IMR-90 (cell line): ENCODE measurements around the gene CEACAM20. TPM values are rescaled to one million over a fixed set of nuclear protein-coding genes. Genes with fewer than 3 reads are reported as not detected.
A peak's percentile ranks its signal among the peaks of the same experiment; 100 is the strongest.

Experiments
- ATAC-seq: fragments of 200-7000 bp; cut with Tn5 transposase; 2 replicates; pipeline ENCODE4 v1.9.1; 2020; ENCODE audit warnings: low read depth, mild to moderate bottlenecking, moderate library complexity
- BruUV-seq: library from RNA; stranded (reverse); fragments of 400-500 nt; replicated peaks from 2 replicates; lab custom pipeline; 2021; lab: Mats Ljungman, UMichigan
- CTCF ChIA-PET: fragments of 300-600 bp; formaldehyde crosslinking; extraction: SDS; loops from one replicate; lab custom pipeline; 2021; ENCODE audit warnings: antibody characterized with exemption; lab: Yijun Ruan, JAX
- POLR2A ChIA-PET: fragments of 300-600 bp; sonication (Branson Sonifier 250); formaldehyde crosslinking; loops from one replicate; lab custom pipeline; 2022; ENCODE audit warnings: antibody characterized with exemption; ENCODE audit not compliant: unreplicated experiment; lab: Charles Lee
- DNase-seq: peaks from one replicate; pipeline ENCODE4 v3.0.0; 2013
- H2AFZ ChIP-seq: replicated peaks from 2 replicates; pipeline ENCODE3; 2013; ENCODE audit warnings: low read length, mild to moderate bottlenecking; ENCODE audit not compliant: poor library complexity
- H2AK5ac ChIP-seq: 2 replicates; pipeline ENCODE4 v1.6.1; 2013; ENCODE audit warnings: low read depth, low read length, inconsistent platforms
- H2AK9ac ChIP-seq: replicated peaks from 2 replicates; pipeline ENCODE3; 2013; ENCODE audit warnings: mild to moderate bottlenecking, low read depth, low read length, moderate library complexity; ENCODE audit not compliant: poor library complexity
- H2BK120ac ChIP-seq: 2 replicates; pipeline ENCODE4 v1.6.1; 2013; ENCODE audit warnings: low read depth, low read length, inconsistent platforms
- H2BK15ac ChIP-seq: 3 replicates; pipeline ENCODE4 v1.6.1; 2013; ENCODE audit warnings: low read depth, low read length, inconsistent platforms
- H2BK20ac ChIP-seq: 2 replicates; pipeline ENCODE4 v1.6.1; 2013; ENCODE audit warnings: low read depth, mild to moderate bottlenecking, inconsistent platforms, low read length, moderate library complexity
- H2BK5ac ChIP-seq: 2 replicates; pipeline ENCODE4 v1.6.1; 2013; ENCODE audit warnings: mild to moderate bottlenecking, low read depth, low read length, inconsistent platforms; ENCODE audit not compliant: poor library complexity, severe bottlenecking
- H3K14ac ChIP-seq: replicated peaks from 2 replicates; pipeline ENCODE4 v1.6.1; 2013; ENCODE audit warnings: low read depth, low read length, inconsistent platforms
- H3K18ac ChIP-seq: 2 replicates; pipeline ENCODE4 v1.6.1; 2013; ENCODE audit warnings: low read depth, low read length, control low read depth
- H3K23ac ChIP-seq: 2 replicates; pipeline ENCODE4 v1.6.1; 2013; ENCODE audit warnings: low read depth, low read length, inconsistent platforms
- H3K27ac ChIP-seq: 2 replicates; pipeline ENCODE4 v1.5.1; 2013; ENCODE audit warnings: mild to moderate bottlenecking, control low read depth, low read length; ENCODE audit not compliant: insufficient read depth
- H3K27me3 ChIP-seq: 2 replicates; pipeline ENCODE4 v1.6.1; 2013; ENCODE audit warnings: low read length; ENCODE audit not compliant: control insufficient read depth, insufficient read depth
- H3K36me3 ChIP-seq: 2 replicates; pipeline ENCODE4 v1.6.1; 2013; ENCODE audit warnings: low read length, mixed read lengths; ENCODE audit not compliant: control insufficient read depth, insufficient read depth
- H3K4ac ChIP-seq: 2 replicates; pipeline ENCODE4 v1.6.1; 2013; ENCODE audit warnings: low read depth, low read length, inconsistent platforms
- H3K4me1 ChIP-seq: 2 replicates; pipeline ENCODE4 v1.6.1; 2013; ENCODE audit warnings: low read length, mixed read lengths; ENCODE audit not compliant: control insufficient read depth, insufficient read depth
- H3K4me2 ChIP-seq: 2 replicates; pipeline ENCODE4 v1.6.1; 2013; ENCODE audit warnings: low read depth, mild to moderate bottlenecking, control low read depth, low read length, moderate library complexity
- H3K4me3 ChIP-seq: 2 replicates; pipeline ENCODE4 v1.5.1; 2013; ENCODE audit warnings: low read depth, mild to moderate bottlenecking, control low read depth, low read length, moderate library complexity; ENCODE audit not compliant: insufficient read depth
- H3K56ac ChIP-seq: 2 replicates; pipeline ENCODE4 v1.6.1; 2013; ENCODE audit warnings: low read length, inconsistent platforms; ENCODE audit not compliant: insufficient read depth; ENCODE audit errors: extremely low read depth
- H3K79me1 ChIP-seq, 2 experiments: 2 replicates each; pipeline ENCODE4 v1.6.1; 2013; ENCODE audit warnings: low read length in 2 of 2, inconsistent platforms in 1 of 2, low read depth in 1 of 2
- H3K9ac ChIP-seq: 2 replicates; pipeline ENCODE4 v1.6.1; 2013; ENCODE audit warnings: low read depth, low read length, control low read depth
- H3K9me1 ChIP-seq: 2 replicates; pipeline ENCODE4 v1.6.1; 2013; ENCODE audit warnings: low read length, inconsistent platforms; ENCODE audit not compliant: insufficient read depth
- H3K9me3 ChIP-seq: 2 replicates; pipeline ENCODE4 v1.6.1; 2013; ENCODE audit warnings: low read length; ENCODE audit not compliant: control insufficient read depth, insufficient read depth
- H4K20me1 ChIP-seq: 2 replicates; pipeline ENCODE4 v1.6.1; 2013; ENCODE audit warnings: low read length, inconsistent platforms; ENCODE audit not compliant: insufficient read depth
- H4K5ac ChIP-seq: 2 replicates; pipeline ENCODE4 v1.6.1; 2013; ENCODE audit warnings: mild to moderate bottlenecking, low read depth, low read length, control low read depth
- H4K8ac ChIP-seq, 2 experiments: 2 replicates each; pipeline ENCODE4 v1.6.1; 2013; ENCODE audit warnings: low read depth in 2 of 2, low read length in 2 of 2, control low read depth in 1 of 2, inconsistent platforms in 1 of 2
- H4K91ac ChIP-seq: 2 replicates; pipeline ENCODE4 v1.6.1; 2013; ENCODE audit warnings: low read depth, low read length, inconsistent platforms; ENCODE audit not compliant: insufficient read depth
- BHLHE40 ChIP-seq: fragments of 150-350 bp; IDR thresholded peaks from 2 replicates; pipeline ENCODE4 v1.6.1; 2016; ENCODE audit warnings: mild to moderate bottlenecking, low read depth, low read length
- CEBPB ChIP-seq: IDR thresholded peaks from 2 replicates; pipeline ENCODE4 v1.6.1; 2012; ENCODE audit warnings: low read depth, low read length, improper control_type of control experiment
- NFE2L2 ChIP-seq: fragments of 150-350 bp; IDR thresholded peaks from 2 replicates; pipeline ENCODE4 v1.6.1; 2016; ENCODE audit warnings: low read depth, mild to moderate bottlenecking, low read length
- POLR2A ChIP-seq: IDR thresholded peaks from 2 replicates; pipeline ENCODE4 v1.6.1; 2012; ENCODE audit warnings: mild to moderate bottlenecking, low read depth, low read length
- RFX5 ChIP-seq: IDR thresholded peaks from 2 replicates; pipeline ENCODE4 v1.8.0; 2012; ENCODE audit warnings: low read depth, mild to moderate bottlenecking, low read length, moderate library complexity
- SMC3 ChIP-seq: fragments of 150-350 bp; IDR thresholded peaks from 2 replicates; pipeline ENCODE4 v1.6.1; 2016; ENCODE audit warnings: low read depth, mild to moderate bottlenecking, antibody characterized with exemption, low read length, moderate library complexity
- WGBS, 2 experiments: methylation state at CpG; one replicate each; pipeline versions ENCODE4 v1.1.5 to v1.1.7; 2013; ENCODE audit warnings: missing lambda C conversion rate in 2 of 2; ENCODE audit not compliant: insufficient read length in 1 of 2; ENCODE audit errors: extremely low coverage in 2 of 2; 5-methylcytosine and 5-hydroxymethylcytosine counted together
- dilution Hi-C: fragments of 300-500 bp; cut with HindIII; formaldehyde crosslinking; loops from one replicate; pipeline ENCODE4 v1.14.3; 2018; ENCODE audit warnings: low sequenced_read_pairs; ENCODE audit not compliant: unreplicated experiment
- in situ Hi-C: fragments of 300-500 bp; cut with MboI; formaldehyde crosslinking; loops from 3 replicates; pipeline ENCODE4 v1.14.3; 2019; ENCODE audit warnings: low sequenced_read_pairs, inconsistent platforms, mixed read lengths
- intact Hi-C: fragments of 100-400 bp; cut with micrococcal nuclease; formaldehyde crosslinking; loops from 2 replicates; pipeline ENCODE4 v1.10.0; 2022
- polyA plus RNA-seq, 3 experiments: library from polyadenylated mRNA; depleted of rRNA; stranded (reverse); fragments of >200 nt; gene quantifications; 2 replicates each; pipeline ENCODE4 v1.2.3, GENCODE V29; 2012; ENCODE audit warnings: low replicate concordance in 1 of 3
- total RNA-seq: library from RNA; depleted of rRNA; stranded (reverse); fragments of >200 nt; gene quantifications from 2 replicates; pipeline ENCODE4 v1.2.3, GENCODE V29; 2012
- TF ChIP-seq, protein P1 (sequence below): fragments of 150-350 bp; IDR thresholded peaks from 2 replicates; pipeline ENCODE4 v1.6.1; 2016; ENCODE audit warnings: low read depth, mild to moderate bottlenecking, low read length, moderate library complexity, borderline replicate concordance
- TF ChIP-seq, protein P2 (sequence below): fragments of 150-350 bp; IDR thresholded peaks from 2 replicates; pipeline ENCODE4 v1.6.1; 2017; ENCODE audit warnings: mild to moderate bottlenecking, antibody characterized with exemption, low read length, low read depth
- TF ChIP-seq, protein P3 (sequence below): conservative IDR thresholded peaks from 2 replicates; pipeline ENCODE4 v1.5.1; 2012; ENCODE audit warnings: mild to moderate bottlenecking, low read depth, low read length, improper control_type of control experiment

The CEACAM20 gene
- total and polyA plus RNA-seq, 2 of the 4 experiments (the other 2 are of a cell fraction): not detected

GRCh38 chr19:44499559-44499958, 29.9 kb downstream of the CEACAM20 start:
- peaks cover 28% of the 10 kb centered on the region for H3K36me3 ChIP-seq
- peak overlapping the region; percentile 97 for H3K4me2 ChIP-seq
- peak overlapping the region; percentile 91 for H3K4me3 ChIP-seq
- intact Hi-C loops (no loop called here), in situ Hi-C loops (loop anchor here (25.0 kb wide), 1 partner anchor 637 kb away; no protein-coding TSS in a partner anchor), dilution Hi-C loops (no loop called here)
- ChIA-PET CTCF (interaction anchor here (0.7 to 0.8 kb wide), 2 partner anchors 15 to 195 kb away, joined by 3 read pairs; partner anchors contain the start of gene ZNF235), POLR2A (no interaction called here)
- no peaks in the 10 kb centered on the region for H3K27me3 ChIP-seq
- ATAC-seq: no peak
- H4K8ac ChIP-seq: peak overlapping the region; percentile 59 to 94; a peak in 2 of 4 replicates
- peak overlapping the region; percentile 46 for H3K14ac ChIP-seq
- H3K27ac ChIP-seq: peak overlapping the region; percentile 50; the same call in 1 of the 2 replicates
- peak overlapping the region; percentile 36; the same call in 1 of the 2 replicates for H3K23ac ChIP-seq
- H3K9ac ChIP-seq: peak overlapping the region; percentile 93
- H2BK120ac ChIP-seq: no peak overlapping the region
- WGBS, 2 experiments: 39% methylated on average over 2 of the region's 6 CpGs; no CpG with 5 or more reads in 1 of the 2 experiments
- peaks cover 42% of the 10 kb centered on the region for H3K9me3 ChIP-seq
- H4K20me1 ChIP-seq: peaks cover 3% of the 10 kb centered on the region; the same call in 1 of the 2 replicates
- H2BK15ac ChIP-seq: no peak overlapping the region
- H2AFZ ChIP-seq: peak overlapping the region; percentile 100
- H3K4me1 ChIP-seq: peaks cover 6% of the 10 kb centered on the region
- H3K79me1 ChIP-seq: peaks cover 25 to 44% of the 10 kb centered on the region in 2 experiments
- no peak overlapping the region for H2BK5ac ChIP-seq
- TF ChIP-seq CEBPB: no peak
- no peak for TF ChIP-seq RFX5
- TF ChIP-seq BHLHE40: no peak
- TF ChIP-seq SMC3: no peak
- TF ChIP-seq, protein P1, sequence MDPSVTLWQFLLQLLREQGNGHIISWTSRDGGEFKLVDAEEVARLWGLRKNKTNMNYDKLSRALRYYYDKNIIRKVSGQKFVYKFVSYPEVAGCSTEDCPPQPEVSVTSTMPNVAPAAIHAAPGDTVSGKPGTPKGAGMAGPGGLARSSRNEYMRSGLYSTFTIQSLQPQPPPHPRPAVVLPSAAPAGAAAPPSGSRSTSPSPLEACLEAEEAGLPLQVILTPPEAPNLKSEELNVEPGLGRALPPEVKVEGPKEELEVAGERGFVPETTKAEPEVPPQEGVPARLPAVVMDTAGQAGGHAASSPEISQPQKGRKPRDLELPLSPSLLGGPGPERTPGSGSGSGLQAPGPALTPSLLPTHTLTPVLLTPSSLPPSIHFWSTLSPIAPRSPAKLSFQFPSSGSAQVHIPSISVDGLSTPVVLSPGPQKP: no peak
- no peak for TF ChIP-seq NFE2L2
- TF ChIP-seq POLR2A: no peak
- TF ChIP-seq, protein P2, sequence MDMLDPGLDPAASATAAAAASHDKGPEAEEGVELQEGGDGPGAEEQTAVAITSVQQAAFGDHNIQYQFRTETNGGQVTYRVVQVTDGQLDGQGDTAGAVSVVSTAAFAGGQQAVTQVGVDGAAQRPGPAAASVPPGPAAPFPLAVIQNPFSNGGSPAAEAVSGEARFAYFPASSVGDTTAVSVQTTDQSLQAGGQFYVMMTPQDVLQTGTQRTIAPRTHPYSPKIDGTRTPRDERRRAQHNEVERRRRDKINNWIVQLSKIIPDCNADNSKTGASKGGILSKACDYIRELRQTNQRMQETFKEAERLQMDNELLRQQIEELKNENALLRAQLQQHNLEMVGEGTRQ: no peak
- TF ChIP-seq, protein P3, sequence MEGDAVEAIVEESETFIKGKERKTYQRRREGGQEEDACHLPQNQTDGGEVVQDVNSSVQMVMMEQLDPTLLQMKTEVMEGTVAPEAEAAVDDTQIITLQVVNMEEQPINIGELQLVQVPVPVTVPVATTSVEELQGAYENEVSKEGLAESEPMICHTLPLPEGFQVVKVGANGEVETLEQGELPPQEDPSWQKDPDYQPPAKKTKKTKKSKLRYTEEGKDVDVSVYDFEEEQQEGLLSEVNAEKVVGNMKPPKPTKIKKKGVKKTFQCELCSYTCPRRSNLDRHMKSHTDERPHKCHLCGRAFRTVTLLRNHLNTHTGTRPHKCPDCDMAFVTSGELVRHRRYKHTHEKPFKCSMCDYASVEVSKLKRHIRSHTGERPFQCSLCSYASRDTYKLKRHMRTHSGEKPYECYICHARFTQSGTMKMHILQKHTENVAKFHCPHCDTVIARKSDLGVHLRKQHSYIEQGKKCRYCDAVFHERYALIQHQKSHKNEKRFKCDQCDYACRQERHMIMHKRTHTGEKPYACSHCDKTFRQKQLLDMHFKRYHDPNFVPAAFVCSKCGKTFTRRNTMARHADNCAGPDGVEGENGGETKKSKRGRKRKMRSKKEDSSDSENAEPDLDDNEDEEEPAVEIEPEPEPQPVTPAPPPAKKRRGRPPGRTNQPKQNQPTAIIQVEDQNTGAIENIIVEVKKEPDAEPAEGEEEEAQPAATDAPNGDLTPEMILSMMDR: no peak
- no peak overlapping the region for H2BK20ac ChIP-seq
- peak overlapping the region; percentile 97 for H2AK9ac ChIP-seq
- 0 out of 2 replicates have a peak overlapping the region, but pooled peaks have one; percentile 65 for H4K91ac ChIP-seq
- DNase-seq: no peak
- 0 out of 2 replicates have a peak overlapping the region, but pooled peaks have one; percentile 20 for H2AK5ac ChIP-seq
- H3K9me1 ChIP-seq: no peaks in the 10 kb centered on the region
- no peak overlapping the region for H3K18ac ChIP-seq
- BruUV-seq: no TSS peak
- peak overlapping the region; percentile 98; the same call in 1 of the 2 replicates for H3K4ac ChIP-seq
- no peak overlapping the region for H3K56ac ChIP-seq
- no peak overlapping the region for H4K5ac ChIP-seq
